Calu3 (cell line): ENCODE results near the gene PLP1. TPM values are rescaled to one million over a fixed set of nuclear protein-coding genes. Genes with fewer than 3 reads are reported as not detected.

Source experiments
- BruUV-seq: library from RNA; stranded (reverse); fragments of 400-500 nt; replicated peaks from 2 replicates; lab custom pipeline; 2021; lab: Mats Ljungman, UMichigan
- CTCF ChIA-PET: fragments of 300-600 bp; sonication (Branson Sonifier 250); formaldehyde crosslinking; loops from one replicate; lab custom pipeline; 2022; ENCODE audit warnings: antibody characterized with exemption; lab: Charles Lee
- DNase-seq: peaks from one replicate; pipeline ENCODE4 v3.0.0; 2022
- H3K27ac Mint-ChIP-seq: one replicate; pipeline ENCODE4 v1.8.0; 2022; ENCODE audit warnings: mixed read lengths; ENCODE audit not compliant: unreplicated experiment
- H3K27me3 Mint-ChIP-seq: one replicate; pipeline ENCODE4 v1.8.0; 2022; ENCODE audit warnings: mixed read lengths; ENCODE audit not compliant: unreplicated experiment
- H3K36me3 Mint-ChIP-seq: one replicate; pipeline ENCODE4 v1.8.0; 2022; ENCODE audit warnings: mild to moderate bottlenecking, moderate library complexity, mixed read lengths; ENCODE audit not compliant: insufficient read depth, unreplicated experiment
- H3K4me1 Mint-ChIP-seq: one replicate; pipeline ENCODE4 v1.8.0; 2022; ENCODE audit warnings: mild to moderate bottlenecking, low read depth, mixed read lengths; ENCODE audit not compliant: unreplicated experiment
- H3K4me3 Mint-ChIP-seq: one replicate; pipeline ENCODE4 v1.8.0; 2022; ENCODE audit warnings: mild to moderate bottlenecking, low read depth, moderate library complexity, mixed read lengths; ENCODE audit not compliant: unreplicated experiment
- H3K9me3 Mint-ChIP-seq: one replicate; pipeline ENCODE4 v1.8.0; 2022; ENCODE audit warnings: low read depth, mixed read lengths; ENCODE audit not compliant: unreplicated experiment
- intact Hi-C: fragments of 100-400 bp; cut with micrococcal nuclease; formaldehyde crosslinking; loops from one replicate; pipeline ENCODE4 v1.10.0; 2022; ENCODE audit not compliant: unreplicated experiment
- total RNA-seq: library from RNA; stranded (reverse); gene quantifications from 2 replicates; pipeline ENCODE4 v1.2.3, GENCODE V29; 2022
- TF ChIP-seq, protein P1 (sequence below): fragments of 200-600 bp; IDR thresholded peaks from one replicate; pipeline ENCODE4 v1.8.0; 2022; ENCODE audit warnings: antibody characterized with exemption; ENCODE audit not compliant: unreplicated experiment

PLP1 gene
- total RNA-seq, 1 experiment from 2014 or later = not detected

DNA sequence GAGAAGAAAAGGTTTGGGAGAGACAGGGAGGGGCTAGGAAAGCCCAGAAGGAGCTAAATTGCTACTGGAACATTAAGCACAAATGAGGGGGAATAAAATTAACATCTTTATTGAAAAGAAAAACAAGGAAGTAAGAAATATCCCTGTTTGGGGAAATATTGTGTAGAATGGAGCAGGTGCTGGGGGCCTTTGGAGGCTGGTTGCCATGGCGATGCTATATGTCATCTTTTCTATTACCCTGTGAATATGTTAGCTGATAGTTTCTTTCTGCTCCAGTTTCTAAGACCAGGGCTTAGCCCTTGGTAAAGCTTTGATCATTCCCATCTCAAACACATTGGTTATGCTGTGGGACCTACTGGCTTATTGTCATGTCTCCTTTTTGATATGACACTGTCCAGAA is 37.2 kb upstream of the PLP1 start:
- Mint-ChIP-seq H3K4me1 (no peaks in the 10 kb centered on the region), H3K27ac (no peak overlapping the region), H3K36me3 (no peaks in the 10 kb centered on the region), H3K9me3 (no peaks in the 10 kb centered on the region), H3K4me3 (no peak overlapping the region), H3K27me3 (peaks cover 47% of the 10 kb centered on the region)
- intact Hi-C loops = no loop called here
- CTCF ChIA-PET = no interaction called here
- TF ChIP-seq, protein P1, sequence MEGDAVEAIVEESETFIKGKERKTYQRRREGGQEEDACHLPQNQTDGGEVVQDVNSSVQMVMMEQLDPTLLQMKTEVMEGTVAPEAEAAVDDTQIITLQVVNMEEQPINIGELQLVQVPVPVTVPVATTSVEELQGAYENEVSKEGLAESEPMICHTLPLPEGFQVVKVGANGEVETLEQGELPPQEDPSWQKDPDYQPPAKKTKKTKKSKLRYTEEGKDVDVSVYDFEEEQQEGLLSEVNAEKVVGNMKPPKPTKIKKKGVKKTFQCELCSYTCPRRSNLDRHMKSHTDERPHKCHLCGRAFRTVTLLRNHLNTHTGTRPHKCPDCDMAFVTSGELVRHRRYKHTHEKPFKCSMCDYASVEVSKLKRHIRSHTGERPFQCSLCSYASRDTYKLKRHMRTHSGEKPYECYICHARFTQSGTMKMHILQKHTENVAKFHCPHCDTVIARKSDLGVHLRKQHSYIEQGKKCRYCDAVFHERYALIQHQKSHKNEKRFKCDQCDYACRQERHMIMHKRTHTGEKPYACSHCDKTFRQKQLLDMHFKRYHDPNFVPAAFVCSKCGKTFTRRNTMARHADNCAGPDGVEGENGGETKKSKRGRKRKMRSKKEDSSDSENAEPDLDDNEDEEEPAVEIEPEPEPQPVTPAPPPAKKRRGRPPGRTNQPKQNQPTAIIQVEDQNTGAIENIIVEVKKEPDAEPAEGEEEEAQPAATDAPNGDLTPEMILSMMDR = no peak
- no peak for DNase-seq
- BruUV-seq = no TSS peak

DNA sequence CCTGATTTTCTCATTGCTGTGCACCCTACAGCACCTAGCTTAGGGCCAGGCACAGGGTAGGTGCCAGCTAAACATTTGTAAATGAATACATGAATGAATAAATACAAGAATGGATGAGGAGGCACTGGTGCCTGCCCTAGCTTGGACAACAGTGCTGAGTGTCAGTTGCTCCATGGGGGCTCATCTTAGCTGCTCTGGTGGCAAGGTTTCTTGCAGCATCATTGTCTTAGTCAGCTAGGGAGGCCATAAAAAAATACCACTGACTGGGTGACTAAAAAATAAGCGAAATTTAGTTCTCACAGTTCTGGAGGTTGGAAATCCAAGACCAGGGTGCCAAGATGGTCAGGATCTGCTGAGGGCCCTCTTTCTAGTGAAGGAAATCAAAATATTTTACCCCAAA is 34.8 kb upstream of the PLP1 start:
- H3K4me1 Mint-ChIP-seq = no peaks in the 10 kb centered on the region
- H3K36me3 Mint-ChIP-seq = no peaks in the 10 kb centered on the region
- no peak for DNase-seq
- BruUV-seq = no TSS peak
- H3K9me3 Mint-ChIP-seq = no peaks in the 10 kb centered on the region
- CTCF ChIA-PET = no interaction called here
- TF ChIP-seq, protein P1 = no peak
- no peak overlapping the region for H3K4me3 Mint-ChIP-seq
- intact Hi-C loops = no loop called here
- peaks cover 44% of the 10 kb centered on the region for H3K27me3 Mint-ChIP-seq
- no peak overlapping the region for H3K27ac Mint-ChIP-seq

DNA sequence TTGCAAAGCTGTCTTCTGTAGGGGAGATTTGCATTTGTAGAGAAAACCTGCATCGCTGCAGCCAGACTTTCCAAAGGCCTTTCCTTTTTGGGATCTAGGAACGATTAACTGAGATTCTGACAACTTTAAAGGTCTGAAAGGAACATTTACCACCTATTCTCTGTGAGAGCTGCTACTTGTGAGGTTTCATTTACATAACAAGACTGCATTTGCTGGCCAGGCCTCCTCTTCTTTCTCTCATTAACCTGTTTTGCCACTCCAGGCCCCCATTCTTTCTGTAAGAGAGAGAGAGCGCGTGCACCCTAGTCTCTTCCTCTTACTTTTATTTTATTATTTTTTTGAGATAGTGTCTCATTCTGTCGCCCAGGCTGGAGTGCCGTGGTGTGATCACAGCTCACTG is 34.3 kb upstream of the PLP1 start:
- CTCF ChIA-PET = no interaction called here
- Mint-ChIP-seq H3K4me1 (no peaks in the 10 kb centered on the region), H3K27me3 (peaks cover 44% of the 10 kb centered on the region), H3K36me3 (no peaks in the 10 kb centered on the region), H3K27ac (no peak overlapping the region), H3K4me3 (no peak overlapping the region), H3K9me3 (no peaks in the 10 kb centered on the region)
- no TSS peak for BruUV-seq
- intact Hi-C loops = no loop called here
- DNase-seq = no peak
- TF ChIP-seq, protein P1 = no peak

DNA sequence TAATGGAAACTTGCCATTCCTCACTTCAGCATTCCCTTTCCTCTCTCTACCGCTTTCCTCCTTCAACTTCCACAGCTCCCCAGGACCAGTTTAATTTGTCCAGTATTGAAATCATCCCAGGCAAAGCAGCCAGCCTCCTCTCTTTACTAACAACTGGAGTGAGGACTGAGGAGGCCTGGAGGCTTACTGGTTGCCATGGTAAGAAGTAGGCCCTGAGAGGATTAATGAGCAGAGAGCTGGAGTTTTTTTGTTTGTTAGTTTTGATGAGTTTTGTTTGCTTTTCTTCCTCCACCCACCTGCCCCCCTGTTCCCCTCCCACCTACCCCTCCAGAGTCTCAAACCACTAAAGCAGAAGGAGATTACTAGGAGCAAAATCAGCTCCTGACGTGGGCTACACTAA is 29.5 kb upstream of the PLP1 start:
- CTCF ChIA-PET = no interaction called here
- H3K27ac Mint-ChIP-seq = no peak overlapping the region
- H3K9me3 Mint-ChIP-seq = no peaks in the 10 kb centered on the region
- DNase-seq = no peak
- no peak overlapping the region for H3K4me3 Mint-ChIP-seq
- H3K4me1 Mint-ChIP-seq = no peaks in the 10 kb centered on the region
- no peaks in the 10 kb centered on the region for H3K36me3 Mint-ChIP-seq
- TF ChIP-seq, protein P1 = no peak
- peaks cover 36% of the 10 kb centered on the region for H3K27me3 Mint-ChIP-seq
- intact Hi-C loops = no loop called here
- no TSS peak for BruUV-seq
